ENCODE data around the gene OPN3. TPM values are rescaled to one million over a fixed set of nuclear protein-coding genes. Genes with fewer than 3 reads are reported as not detected.

The OPN3 gene
- total and polyA plus RNA-seq, 9 of the 15 experiments (the other 6 are each of a cell fraction or from before 2014, with no cell fraction given): 4.2 to 34.6 (median 17.0) TPM

DNA sequence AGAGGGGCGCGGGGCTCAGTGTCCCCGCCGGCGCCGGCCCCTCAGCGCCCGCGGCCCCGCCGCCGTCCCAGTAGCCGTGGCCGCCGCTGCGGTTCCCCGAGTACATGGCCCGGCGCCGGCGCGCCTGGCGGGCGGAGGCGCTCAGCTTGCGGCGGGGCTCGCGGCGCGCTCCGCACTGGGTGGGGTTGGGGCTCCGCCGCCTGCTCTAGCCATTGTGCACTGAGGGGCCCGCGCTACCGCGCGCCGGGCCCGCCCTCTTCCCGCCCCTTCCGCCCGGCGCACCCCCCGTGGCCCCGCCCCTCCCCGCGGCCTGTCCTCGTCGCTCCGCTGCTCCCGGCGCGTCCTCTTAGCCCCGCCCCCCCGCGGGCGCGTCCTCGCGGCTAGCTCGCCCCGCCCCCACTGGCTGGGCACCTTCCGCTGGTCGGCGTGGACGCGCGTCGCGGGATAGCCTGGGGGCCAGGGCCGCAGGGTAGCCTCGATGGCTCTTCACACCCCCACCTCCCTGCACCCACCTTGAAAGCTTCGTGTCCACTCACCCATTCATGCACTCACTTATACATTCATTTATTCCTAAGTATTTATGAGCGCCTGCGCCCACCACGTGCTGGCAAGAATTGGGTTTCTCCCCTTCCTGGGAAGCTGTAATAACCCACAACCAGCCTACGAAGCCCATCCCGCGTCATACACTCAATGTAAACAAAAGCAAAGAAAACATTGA, at the start of gene OPN3, which contains the start of gene CHML (continued):
- TF ChIP-seq, protein P1, sequence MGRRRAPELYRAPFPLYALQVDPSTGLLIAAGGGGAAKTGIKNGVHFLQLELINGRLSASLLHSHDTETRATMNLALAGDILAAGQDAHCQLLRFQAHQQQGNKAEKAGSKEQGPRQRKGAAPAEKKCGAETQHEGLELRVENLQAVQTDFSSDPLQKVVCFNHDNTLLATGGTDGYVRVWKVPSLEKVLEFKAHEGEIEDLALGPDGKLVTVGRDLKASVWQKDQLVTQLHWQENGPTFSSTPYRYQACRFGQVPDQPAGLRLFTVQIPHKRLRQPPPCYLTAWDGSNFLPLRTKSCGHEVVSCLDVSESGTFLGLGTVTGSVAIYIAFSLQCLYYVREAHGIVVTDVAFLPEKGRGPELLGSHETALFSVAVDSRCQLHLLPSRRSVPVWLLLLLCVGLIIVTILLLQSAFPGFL (CRISPR knock-in tag; IDR thresholded peaks at IDR 0.05): 0 out of 2 replicates have a peak, but pooled peaks have one; percentile 30
- peak; percentile 87 for TF ChIP-seq HMGN3 (IDR thresholded peaks at IDR 0.05; ENCODE audit: borderline replicate concordance, extremely low read depth, insufficient read length, low read depth, low read length)
- TF ChIP-seq, protein P2, sequence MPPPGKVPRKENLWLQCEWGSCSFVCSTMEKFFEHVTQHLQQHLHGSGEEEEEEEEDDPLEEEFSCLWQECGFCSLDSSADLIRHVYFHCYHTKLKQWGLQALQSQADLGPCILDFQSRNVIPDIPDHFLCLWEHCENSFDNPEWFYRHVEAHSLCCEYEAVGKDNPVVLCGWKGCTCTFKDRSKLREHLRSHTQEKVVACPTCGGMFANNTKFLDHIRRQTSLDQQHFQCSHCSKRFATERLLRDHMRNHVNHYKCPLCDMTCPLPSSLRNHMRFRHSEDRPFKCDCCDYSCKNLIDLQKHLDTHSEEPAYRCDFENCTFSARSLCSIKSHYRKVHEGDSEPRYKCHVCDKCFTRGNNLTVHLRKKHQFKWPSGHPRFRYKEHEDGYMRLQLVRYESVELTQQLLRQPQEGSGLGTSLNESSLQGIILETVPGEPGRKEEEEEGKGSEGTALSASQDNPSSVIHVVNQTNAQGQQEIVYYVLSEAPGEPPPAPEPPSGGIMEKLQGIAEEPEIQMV (tag; conservative IDR thresholded peaks at IDR 0.05; ENCODE audit: low read depth): no peak
- no peak for TF ChIP-seq RBM34 (IDR thresholded peaks at IDR 0.05; ENCODE audit: borderline replicate concordance, insufficient read depth, low read length)
- no peak for TF ChIP-seq NFE2L1 (tag; IDR thresholded peaks at IDR 0.05; ENCODE audit: borderline replicate concordance, low read depth)
- no peak for TF ChIP-seq PHB2 (IDR thresholded peaks at IDR 0.05; ENCODE audit: low read depth)
- TF ChIP-seq ESRRA (IDR thresholded peaks at IDR 0.05; ENCODE audit: borderline replicate concordance, low read depth): no peak
- TF ChIP-seq NONO (IDR thresholded peaks at IDR 0.05; ENCODE audit: low read depth in 2 of 2, low read length in 1 of 2): peak; percentile 78 to 93
- no peak for TF ChIP-seq LCOR (CRISPR knock-in tag; IDR thresholded peaks at IDR 0.05)
- no peak for TF ChIP-seq E2F5 (CRISPR knock-in tag; IDR thresholded peaks at IDR 0.05)
- TF ChIP-seq CHD1 (IDR thresholded peaks at IDR 0.05; ENCODE audit: low read length): no peak
- no peak for TF ChIP-seq ZNF507 (tag; conservative IDR thresholded peaks at IDR 0.05)
- no peak for TF ChIP-seq TEAD2 (tag; IDR thresholded peaks at IDR 0.05)
- no peak for TF ChIP-seq ZNF324 (CRISPR knock-in tag; IDR thresholded peaks at IDR 0.05)
- no peak for TF ChIP-seq ZNF586 (CRISPR knock-in tag; conservative IDR thresholded peaks at IDR 0.05)
- no peak for TF ChIP-seq ATF1 (CRISPR knock-in tag; IDR thresholded peaks at IDR 0.05)
- peak; percentile 35; the same call in 1 of the 2 replicates for TF ChIP-seq ATF1 (tag; IDR thresholded peaks at IDR 0.05)
- TF ChIP-seq NCOA2 (IDR thresholded peaks at IDR 0.05; ENCODE audit: partially characterized antibody in 2 of 2): no peak
- TF ChIP-seq ZNF395 (CRISPR knock-in tag; IDR thresholded peaks at IDR 0.05): no peak
- no peak for TF ChIP-seq HCFC1 (IDR thresholded peaks at IDR 0.05; ENCODE audit: low read depth, low read length)
- TF ChIP-seq MAFG (tag; conservative IDR thresholded peaks at IDR 0.05): no peak
- peak; percentile 73; the same call in 1 of the 2 replicates for TF ChIP-seq POLR2AphosphoS5 (IDR thresholded peaks at IDR 0.05; ENCODE audit: control insufficient read depth, insufficient read depth, low read depth, low read length)
- TF ChIP-seq KDM5B (IDR thresholded peaks at IDR 0.05; ENCODE audit: insufficient replicate concordance, low read depth, low read length): peak; percentile 79
- peak; percentile 52; the same call in 1 of the 2 replicates for TF ChIP-seq MECOM (CRISPR knock-in tag; IDR thresholded peaks at IDR 0.05)
